Measurements from ENCODE around the gene FRY.

FRY gene

GRCh38 chr13:32174366-32174765 is 142.8 kb downstream of the FRY start:
- no peak for DNase-seq (ENCODE audit: low read depth in 2 of 2)

- DNase-seq (ENCODE audit: low read depth in 2 of 2), result no peak
Measured at GRCh38 chr13:32175307-32175706, 143.7 kb downstream of the FRY start.

GRCh38 chr13:32175943-32176342 is 144.4 kb downstream of the FRY start:
- no peak for DNase-seq (ENCODE audit: low read depth in 2 of 2)

GRCh38 chr13:32176696-32177095 is 145.1 kb downstream of the FRY start:
- DNase-seq (ENCODE audit: low read depth in 2 of 2), result no peak

- DNase-seq (ENCODE audit: low read depth in 2 of 2), result no peak
Measured at GRCh38 chr13:32178763-32179162, 147.2 kb downstream of the FRY start.

GRCh38 chr13:32179708-32180107 is 148.1 kb downstream of the FRY start:
- DNase-seq (ENCODE audit: low read depth in 2 of 2), result no peak

GRCh38 chr13:32187651-32188050 is 156.1 kb downstream of the FRY start:
- DNase-seq (ENCODE audit: low read depth in 2 of 2), result no peak

GRCh38 chr13:32191452-32191998 is 160.0 kb downstream of the FRY start:
- DNase-seq (ENCODE audit: low read depth in 2 of 2), result no peak

- DNase-seq (ENCODE audit: low read depth in 2 of 2), result no peak
Measured at GRCh38 chr13:32195713-32196112, 164.1 kb downstream of the FRY start.

- no peak for DNase-seq (ENCODE audit: low read depth in 2 of 2)
Measured at GRCh38 chr13:32199168-32199567, 167.6 kb downstream of the FRY start.

GRCh38 chr13:32200741-32201140 is 169.2 kb downstream of the FRY start:
- no peak for DNase-seq (ENCODE audit: low read depth in 2 of 2)

GRCh38 chr13:32201809-32202208 is 170.2 kb downstream of the FRY start:
- no peak for DNase-seq (ENCODE audit: low read depth in 2 of 2)

GRCh38 chr13:32202268-32202667 is 170.7 kb downstream of the FRY start:
- no peak for DNase-seq (ENCODE audit: low read depth in 2 of 2)

- DNase-seq (ENCODE audit: low read depth in 2 of 2), result no peak
Measured at GRCh38 chr13:32203221-32203620, 171.6 kb downstream of the FRY start.

GRCh38 chr13:32203736-32204135 is 172.2 kb downstream of the FRY start:
- DNase-seq (ENCODE audit: low read depth in 2 of 2), result no peak

GRCh38 chr13:32205431-32206096 is 174.0 kb downstream of the FRY start:
- no peak for DNase-seq (ENCODE audit: low read depth in 2 of 2)

GRCh38 chr13:32206097-32206740 is 174.6 kb downstream of the FRY start:
- no peak for DNase-seq (ENCODE audit: low read depth in 2 of 2)

GRCh38 chr13:32208860-32209259 is 177.3 kb downstream of the FRY start:
- no peak for DNase-seq (ENCODE audit: low read depth in 2 of 2)

GRCh38 chr13:32209652-32210051 is 178.1 kb downstream of the FRY start:
- no peak for DNase-seq (ENCODE audit: low read depth in 2 of 2)

- DNase-seq (ENCODE audit: low read depth in 2 of 2), result no peak
Measured at GRCh38 chr13:32210101-32210500, 178.5 kb downstream of the FRY start.

- DNase-seq (ENCODE audit: low read depth in 2 of 2), result no peak
Measured at GRCh38 chr13:32211813-32212212, 180.2 kb downstream of the FRY start.

GRCh38 chr13:32212421-32212820 is 180.8 kb downstream of the FRY start:
- DNase-seq (ENCODE audit: low read depth in 2 of 2), result no peak

- no peak for DNase-seq (ENCODE audit: low read depth in 2 of 2)
Measured at GRCh38 chr13:32213626-32214025, 182.1 kb downstream of the FRY start.
